Measurements from ENCODE around the gene CCDC50. TPM values are rescaled to one million over a fixed set of nuclear protein-coding genes. Genes with fewer than 3 reads are reported as not detected.

The CCDC50 gene
- total RNA-seq, 1 experiment from 2014 or later, result 47.8 TPM

DNA sequence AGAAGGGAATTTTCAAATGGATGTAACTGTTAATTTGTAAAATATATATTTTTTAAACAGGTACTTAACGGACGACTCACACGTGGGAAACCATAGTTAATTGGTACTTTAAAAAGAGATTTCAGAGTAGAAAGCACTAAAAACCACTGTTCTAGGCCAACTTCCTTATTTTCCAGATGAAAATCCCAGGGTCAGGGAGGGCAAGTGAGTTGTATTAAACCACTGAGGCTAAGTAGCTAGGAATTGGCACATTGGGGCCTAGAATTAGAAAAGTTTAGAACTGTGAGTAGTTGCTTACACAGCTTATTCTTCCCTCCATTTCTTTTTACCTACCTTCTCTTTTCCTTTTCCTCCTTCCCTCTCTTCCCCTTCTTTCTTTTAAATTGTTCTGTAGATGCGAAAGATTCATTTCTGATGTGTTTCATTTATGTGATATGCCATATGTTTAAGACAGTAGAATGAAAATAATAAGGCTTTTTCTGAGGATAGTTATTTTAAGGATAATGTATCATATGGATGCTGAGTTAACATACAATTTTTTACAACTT lies 5.2 kb downstream of the CCDC50 start:
- no TSS peak for BruUV-seq (replicated peaks)
- Histone ChIP-seq H3K9me2 (ENCODE audit: insufficient read depth) (no peaks in the 10 kb centered on the region), H3K9me3 (ENCODE audit: control insufficient read depth in 1 of 2, insufficient read depth in 1 of 2, low read depth in 1 of 2, low read length in 2 of 2) (no peaks in the 10 kb centered on the region), H3K4me3 (replicated peaks in 1 of 2; ENCODE audit: low read depth in 1 of 2, low read length in 2 of 2) (no peak overlapping the region), H2AFZ (ENCODE audit: low read depth, low read length, poor library complexity, severe bottlenecking) (no peak overlapping the region), H3K27ac (ENCODE audit: low read depth, low read length) (no peak overlapping the region), H3K4me1 (ENCODE audit: control insufficient read depth in 1 of 2, insufficient read depth in 2 of 2, low read length in 2 of 2) (peaks cover 64 to 92% of the 10 kb centered on the region in 2 experiments), H4K20me1 (ENCODE audit: insufficient read depth) (no peaks in the 10 kb centered on the region), H3K9ac (ENCODE audit: low read length) (no peak overlapping the region), H3K36me3 (ENCODE audit: control insufficient read depth in 1 of 2, insufficient read depth in 2 of 2, low read length in 2 of 2) (no peaks in the 10 kb centered on the region), H3K27me3 (ENCODE audit: insufficient read depth, low read length) (no peaks in the 10 kb centered on the region), H3K79me2 (ENCODE audit: insufficient read depth, low read length) (peaks cover 99% of the 10 kb centered on the region), H3K4me2 (ENCODE audit: low read length) (peak overlapping the region; percentile 31)
- POLR2A ChIA-PET, result no interaction called here
- ATAC-seq (no peak), DNase-seq (ENCODE audit: low read depth, low spot score) (no peak)
- intact Hi-C loops (cut with micrococcal nuclease), result loop anchor here (5.0 kb wide), 1 partner anchor 87 kb away; no protein-coding TSS in a partner anchor
- TF ChIP-seq POLR2A (IDR thresholded peaks at IDR 0.05; ENCODE audit: borderline replicate concordance, extremely low read depth, insufficient read depth, insufficient read length) (no peak), POLR2AphosphoS5 (IDR thresholded peaks at IDR 0.05; ENCODE audit: low read depth, low read length) (no peak), ZFX (IDR thresholded peaks at IDR 0.05) (no peak), EGR1 (IDR thresholded peaks at IDR 0.05; ENCODE audit: low read depth) (no peak), SRF (IDR thresholded peaks at IDR 0.05; ENCODE audit: low read depth) (no peak), CEBPB (IDR thresholded peaks at IDR 0.05; ENCODE audit: low read depth) (no peak), SIN3A (IDR thresholded peaks at IDR 0.05; ENCODE audit: low read depth) (no peak)
- TF ChIP-seq, protein P1, sequence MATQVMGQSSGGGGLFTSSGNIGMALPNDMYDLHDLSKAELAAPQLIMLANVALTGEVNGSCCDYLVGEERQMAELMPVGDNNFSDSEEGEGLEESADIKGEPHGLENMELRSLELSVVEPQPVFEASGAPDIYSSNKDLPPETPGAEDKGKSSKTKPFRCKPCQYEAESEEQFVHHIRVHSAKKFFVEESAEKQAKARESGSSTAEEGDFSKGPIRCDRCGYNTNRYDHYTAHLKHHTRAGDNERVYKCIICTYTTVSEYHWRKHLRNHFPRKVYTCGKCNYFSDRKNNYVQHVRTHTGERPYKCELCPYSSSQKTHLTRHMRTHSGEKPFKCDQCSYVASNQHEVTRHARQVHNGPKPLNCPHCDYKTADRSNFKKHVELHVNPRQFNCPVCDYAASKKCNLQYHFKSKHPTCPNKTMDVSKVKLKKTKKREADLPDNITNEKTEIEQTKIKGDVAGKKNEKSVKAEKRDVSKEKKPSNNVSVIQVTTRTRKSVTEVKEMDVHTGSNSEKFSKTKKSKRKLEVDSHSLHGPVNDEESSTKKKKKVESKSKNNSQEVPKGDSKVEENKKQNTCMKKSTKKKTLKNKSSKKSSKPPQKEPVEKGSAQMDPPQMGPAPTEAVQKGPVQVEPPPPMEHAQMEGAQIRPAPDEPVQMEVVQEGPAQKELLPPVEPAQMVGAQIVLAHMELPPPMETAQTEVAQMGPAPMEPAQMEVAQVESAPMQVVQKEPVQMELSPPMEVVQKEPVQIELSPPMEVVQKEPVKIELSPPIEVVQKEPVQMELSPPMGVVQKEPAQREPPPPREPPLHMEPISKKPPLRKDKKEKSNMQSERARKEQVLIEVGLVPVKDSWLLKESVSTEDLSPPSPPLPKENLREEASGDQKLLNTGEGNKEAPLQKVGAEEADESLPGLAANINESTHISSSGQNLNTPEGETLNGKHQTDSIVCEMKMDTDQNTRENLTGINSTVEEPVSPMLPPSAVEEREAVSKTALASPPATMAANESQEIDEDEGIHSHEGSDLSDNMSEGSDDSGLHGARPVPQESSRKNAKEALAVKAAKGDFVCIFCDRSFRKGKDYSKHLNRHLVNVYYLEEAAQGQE (IDR thresholded peaks at IDR 0.05; ENCODE audit: low read depth), result no peak
- TF ChIP-seq, protein P2, sequence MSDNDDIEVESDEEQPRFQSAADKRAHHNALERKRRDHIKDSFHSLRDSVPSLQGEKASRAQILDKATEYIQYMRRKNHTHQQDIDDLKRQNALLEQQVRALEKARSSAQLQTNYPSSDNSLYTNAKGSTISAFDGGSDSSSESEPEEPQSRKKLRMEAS (IDR thresholded peaks at IDR 0.05), result no peak
- TF ChIP-seq, protein P3, sequence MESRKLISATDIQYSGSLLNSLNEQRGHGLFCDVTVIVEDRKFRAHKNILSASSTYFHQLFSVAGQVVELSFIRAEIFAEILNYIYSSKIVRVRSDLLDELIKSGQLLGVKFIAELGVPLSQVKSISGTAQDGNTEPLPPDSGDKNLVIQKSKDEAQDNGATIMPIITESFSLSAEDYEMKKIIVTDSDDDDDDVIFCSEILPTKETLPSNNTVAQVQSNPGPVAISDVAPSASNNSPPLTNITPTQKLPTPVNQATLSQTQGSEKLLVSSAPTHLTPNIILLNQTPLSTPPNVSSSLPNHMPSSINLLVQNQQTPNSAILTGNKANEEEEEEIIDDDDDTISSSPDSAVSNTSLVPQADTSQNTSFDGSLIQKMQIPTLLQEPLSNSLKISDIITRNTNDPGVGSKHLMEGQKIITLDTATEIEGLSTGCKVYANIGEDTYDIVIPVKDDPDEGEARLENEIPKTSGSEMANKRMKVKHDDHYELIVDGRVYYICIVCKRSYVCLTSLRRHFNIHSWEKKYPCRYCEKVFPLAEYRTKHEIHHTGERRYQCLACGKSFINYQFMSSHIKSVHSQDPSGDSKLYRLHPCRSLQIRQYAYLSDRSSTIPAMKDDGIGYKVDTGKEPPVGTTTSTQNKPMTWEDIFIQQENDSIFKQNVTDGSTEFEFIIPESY (IDR thresholded peaks at IDR 0.05; ENCODE audit: extremely low read depth, insufficient replicate concordance, low read length), result no peak
- CTCF ChIA-PET, result no interaction called here
- RAD21 ChIA-PET (ENCODE audit: low non-redundant PET in 1 of 2, low total read pairs in 2 of 2, uncharacterized antibody in 2 of 2, unreplicated experiment in 2 of 2), result no interaction called here

Data from HCT116 (cell line).